Activated B cell treated with CpG ODN at 0.5 μM for 24 hours (primary cell): Measurements from ENCODE around the gene C2orf76. TPM values are rescaled to one million over a fixed set of nuclear protein-coding genes. Genes with fewer than 3 reads are reported as not detected.

Source experiments
- ATAC-seq: fragments of 200-7000 bp; cut with Tn5 transposase; one replicate; pipeline ENCODE4 v1.10.0; 2021; ENCODE audit warnings: low read depth, mild to moderate bottlenecking, moderate library complexity
- CTCF ChIA-PET: fragments of 350-600 bp; sonication (Branson Sonifier 250); formaldehyde crosslinking; loops from one replicate; lab custom pipeline; 2021; ENCODE audit warnings: antibody characterized with exemption; lab: Charles Lee
- POLR2A ChIA-PET: fragments of 350-600 bp; sonication (Branson Sonifier 250); formaldehyde crosslinking; loops from one replicate; lab custom pipeline; 2021; ENCODE audit warnings: antibody characterized with exemption; lab: Charles Lee
- DNase-seq: peaks from one replicate; pipeline ENCODE4 v3.0.0; 2022
- H3K27ac Mint-ChIP-seq: one replicate; pipeline ENCODE4 v1.8.0; 2020; ENCODE audit warnings: mixed read lengths
- H3K27me3 Mint-ChIP-seq: one replicate; pipeline ENCODE4 v1.8.0; 2021; ENCODE audit warnings: mixed read lengths
- H3K36me3 Mint-ChIP-seq: one replicate; pipeline ENCODE4 v1.8.0; 2021; ENCODE audit warnings: low read depth, mixed read lengths
- H3K4me1 Mint-ChIP-seq: one replicate; pipeline ENCODE4 v1.8.0; 2021; ENCODE audit warnings: mixed read lengths
- H3K4me3 Mint-ChIP-seq: one replicate; pipeline ENCODE4 v1.8.0; 2020; ENCODE audit warnings: mild to moderate bottlenecking, mixed read lengths
- H3K9me3 Mint-ChIP-seq: one replicate; pipeline ENCODE4 v1.8.0; 2020; ENCODE audit warnings: mixed read lengths
- CTCF ChIP-seq: fragments of 200-600 bp; IDR thresholded peaks from one replicate; pipeline ENCODE4 v1.8.0; 2022; ENCODE audit warnings: antibody characterized with exemption, mild to moderate bottlenecking
- intact Hi-C: fragments of 100-400 bp; cut with micrococcal nuclease; formaldehyde crosslinking; loops from one replicate; pipeline ENCODE4 v1.15.1; 2024
- total RNA-seq: library from RNA; stranded (reverse); gene quantifications from 2 replicates; pipeline ENCODE4 v1.2.3, GENCODE V29; 2022

C2orf76 gene
- total RNA-seq: 10.0 and 11.0 TPM in 2 replicates

- H3K4me1 Mint-ChIP-seq: peaks cover 56% of the 10 kb centered on the region
- no peaks in the 10 kb centered on the region for H3K27me3 Mint-ChIP-seq
- ATAC-seq (peak; percentile 92), DNase-seq (peak; percentile 93)
- no peak for TF ChIP-seq CTCF
- peak within 1 kb of the TSS; percentile 95 for H3K27ac Mint-ChIP-seq
- intact Hi-C loops: loop anchor here (1.0 to 10.0 kb wide), 16 partner anchors 15 to 1552 kb away; partner anchors contain the start of genes CCDC93, DDX18, EPB41L5 and INHBB
- ChIA-PET POLR2A (interaction anchor here (0.5 to 2.3 kb wide), 25 partner anchors 9 to 1552 kb away, joined by 3 to 14 read pairs (median 4); partner anchors contain the start of genes DDX18, EPB41L5, RALB and TMEM37), CTCF (no interaction called here)
- H3K4me3 Mint-ChIP-seq: peak within 1 kb of the TSS; percentile 100
- H3K36me3 Mint-ChIP-seq: peaks cover 45% of the 10 kb centered on the region
- no peaks in the 10 kb centered on the region for H3K9me3 Mint-ChIP-seq
These were observed at the start of gene C2orf76, which contains the start of gene DBI for GRCh38 chr2:119366649-119367471. Gene C2orf76 (minus strand): TSS chr2:119366834. CDS start chr2:119339959, 26,875 bp downstream. Gene DBI (plus strand): TSS chr2:119366977. CDS start chr2:119367052, 75 bp downstream.

GRCh38 chr2:119415630-119416029 lies 49.0 kb upstream of the C2orf76 start:
- ChIA-PET POLR2A (interaction anchor here (2.4 kb wide), 1 partner anchor 16 kb away, joined by 9 read pairs; the partner anchor contains the start of gene TMEM37), CTCF (no interaction called here)
- H3K27me3 Mint-ChIP-seq: peaks cover 17% of the 10 kb centered on the region
- no peak overlapping the region for H3K27ac Mint-ChIP-seq
- peaks cover 17% of the 10 kb centered on the region for H3K4me1 Mint-ChIP-seq
- no peak overlapping the region for H3K4me3 Mint-ChIP-seq
- no peak for TF ChIP-seq CTCF
- intact Hi-C loops: no loop called here
- no peak for ATAC-seq
- H3K9me3 Mint-ChIP-seq: no peaks in the 10 kb centered on the region
- H3K36me3 Mint-ChIP-seq: no peaks in the 10 kb centered on the region
- DNase-seq: no peak

GRCh38 chr2:119414894-119415293 lies 48.3 kb upstream of the C2orf76 start:
- DNase-seq (no peak), ATAC-seq (no peak)
- no peak for TF ChIP-seq CTCF
- Mint-ChIP-seq H3K9me3 (no peaks in the 10 kb centered on the region), H3K4me1 (peaks cover 17% of the 10 kb centered on the region), H3K36me3 (no peaks in the 10 kb centered on the region), H3K27ac (no peak overlapping the region), H3K27me3 (peaks cover 17% of the 10 kb centered on the region), H3K4me3 (no peak overlapping the region)
- intact Hi-C loops: no loop called here
- ChIA-PET POLR2A (interaction anchor here (2.4 kb wide), 1 partner anchor 16 kb away, joined by 9 read pairs; the partner anchor contains the start of gene TMEM37), CTCF (interaction anchor here (0.7 kb wide), 1 partner anchor 23 kb away, joined by 3 read pairs; no protein-coding TSS in a partner anchor)

GRCh38 chr2:119409506-119409905 lies 42.9 kb upstream of the C2orf76 start:
- Mint-ChIP-seq H3K4me3 (no peak overlapping the region), H3K9me3 (no peaks in the 10 kb centered on the region), H3K36me3 (no peaks in the 10 kb centered on the region), H3K27me3 (peaks cover 13% of the 10 kb centered on the region), H3K27ac (no peak overlapping the region), H3K4me1 (peaks cover under 1% of the 10 kb centered on the region)
- ChIA-PET POLR2A (no interaction called here), CTCF (interaction anchor here (0.7 to 9.4 kb wide), 2 partner anchors 22 to 67 kb away, joined by 3 to 102 read pairs; partner anchors contain the start of gene TMEM37)
- ATAC-seq: no peak
- TF ChIP-seq CTCF: no peak
- intact Hi-C loops: no loop called here
- DNase-seq: no peak

- H3K4me3 Mint-ChIP-seq: no peak overlapping the region
- H3K9me3 Mint-ChIP-seq: no peaks in the 10 kb centered on the region
- DNase-seq: no peak
- no peak for TF ChIP-seq CTCF
- intact Hi-C loops: no loop called here
- no peaks in the 10 kb centered on the region for H3K4me1 Mint-ChIP-seq
- POLR2A ChIA-PET: interaction anchor here (0.7 kb wide), 1 partner anchor 66 kb away, joined by 8 read pairs; no protein-coding TSS in a partner anchor
- no peak overlapping the region for H3K27ac Mint-ChIP-seq
- ATAC-seq: no peak
- CTCF ChIA-PET: interaction anchor here (9.4 kb wide), 1 partner anchor 69 kb away, joined by 102 read pairs; no protein-coding TSS in a partner anchor
- no peaks in the 10 kb centered on the region for H3K36me3 Mint-ChIP-seq
- peaks cover 13% of the 10 kb centered on the region for H3K27me3 Mint-ChIP-seq
These were observed 41.6 kb upstream of the C2orf76 start for GRCh38 chr2:119408221-119408619.
